K562 (cell line): ENCODE measurements around the gene CCDC54. TPM values are rescaled to one million over a fixed set of nuclear protein-coding genes. Genes with fewer than 3 reads are reported as not detected.

Experiments used
- CBX2 ChIP-seq: fragments of 200-600 bp; sonication (generic); IDR thresholded peaks from one replicate; pipeline ENCODE4 v1.6.1; 2012; ENCODE audit warnings: mild to moderate bottlenecking, low read length, inconsistent platforms; ENCODE audit not compliant: insufficient read depth, poor library complexity, severe bottlenecking
- ERF ChIP-seq: fragments of 450-650 bp; formaldehyde crosslinking; IDR thresholded peaks from 2 replicates; pipeline ENCODE4 v1.4.0; 2020; ENCODE audit warnings: mild to moderate bottlenecking, mixed read lengths
- HDAC3 ChIP-seq: fragments of 450-650 bp; IDR thresholded peaks from 2 replicates; pipeline ENCODE4 v1.6.1; 2018; ENCODE audit warnings: borderline replicate concordance, mild to moderate bottlenecking, moderate library complexity; ENCODE audit not compliant: partially characterized antibody
- HMG20A ChIP-seq: fragments of 450-650 bp; formaldehyde crosslinking; conservative IDR thresholded peaks from 2 replicates; pipeline ENCODE4 v1.4.0; 2020; ENCODE audit warnings: mild to moderate bottlenecking, mixed read lengths
- JUND ChIP-seq, 2 experiments: IDR thresholded peaks; 2 replicates in 1 of 2; 3 replicates in 1 of 2; pipeline ENCODE4 v1.6.1; 2011; ENCODE audit warnings: borderline replicate concordance in 2 of 2, low read depth in 2 of 2, low read length in 2 of 2, improper control_type of control experiment in 1 of 2, missing biosample characterization in 1 of 2, missing genetic modification characterization in 1 of 2, missing genetic modification reagents in 1 of 2
- KLF1 ChIP-seq: fragments of 450-650 bp; IDR thresholded peaks from 2 replicates; pipeline ENCODE4 v1.6.1; 2016; ENCODE audit warnings: missing genetic modification characterization, missing compliant biosample characterization
- MED1 ChIP-seq: sonication (generic); formaldehyde crosslinking; IDR thresholded peaks from 2 replicates; pipeline ENCODE4 v1.8.1; 2023; ENCODE audit warnings: missing genetic modification reagents, borderline replicate concordance
- MEF2A ChIP-seq: IDR thresholded peaks from 2 replicates; pipeline ENCODE4 v1.6.1; 2011; ENCODE audit warnings: low read depth, mild to moderate bottlenecking, low read length, moderate library complexity; ENCODE audit not compliant: control insufficient read depth
- PRMT5 ChIP-seq: sonication (generic); formaldehyde crosslinking; IDR thresholded peaks from 2 replicates; pipeline ENCODE4 v1.5.0; 2020; ENCODE audit warnings: missing genetic modification reagents
- RBM15 ChIP-seq: fragments of 200-400 bp; formaldehyde crosslinking; IDR thresholded peaks from 2 replicates; pipeline ENCODE4 v1.6.1; 2018; ENCODE audit warnings: mild to moderate bottlenecking, low read length, moderate library complexity; ENCODE audit not compliant: insufficient read depth
- ZNF699 ChIP-seq: fragments of 250-450 bp; sonication (Bioruptor Pico); IDR thresholded peaks from 2 replicates; pipeline ENCODE4 v1.8.0; 2021; ENCODE audit warnings: mild to moderate bottlenecking, moderate library complexity; ENCODE audit not compliant: insufficient replicate concordance
- polyA plus RNA-seq, 8 experiments: library from polyadenylated mRNA; depleted of rRNA in 4 of 8; stranded (reverse) in 5 of 8; unstranded in 3 of 8; fragments of >200 nt; fragmentation: Nextera tagmentation in 2 of 8; fragmentation: Illumina TruSeq in 1 of 8; extraction: Ambion mirVana in 2 of 8; extraction: Trizol in 1 of 8; gene quantifications; 2 replicates each; pipeline versions ENCODE4 v1.2.1 to v1.2.3, GENCODE V29; 2011 to 2014; ENCODE audit warnings: inconsistent platforms in 1 of 8, missing spikeins in 1 of 8
- total RNA-seq, 7 experiments: library from RNA; depleted of rRNA in 6 of 7; stranded (reverse); fragments of >200 nt in 6 of 7; fragmentation: Illumina TruSeq in 2 of 7; extraction: Trizol in 2 of 7; gene quantifications; 2 replicates each; pipeline versions ENCODE4 v1.2.1 to v1.2.3, GENCODE V29; 2011 to 2021; ENCODE audit warnings: low replicate concordance in 1 of 7
- TF ChIP-seq, protein P1 (sequence below), 2 experiments: IDR thresholded peaks; 2 replicates each; pipeline ENCODE4 v1.6.1; 2012; ENCODE audit warnings: improper control_type of control experiment in 2 of 2, low read depth in 2 of 2, low read length in 2 of 2, borderline replicate concordance in 1 of 2
- TF ChIP-seq, protein P2 (sequence below): fragments of 450-650 bp; formaldehyde crosslinking; IDR thresholded peaks from 2 replicates; pipeline ENCODE4 v1.4.0; 2020; ENCODE audit warnings: mild to moderate bottlenecking, mixed read lengths
- TF ChIP-seq, protein P3 (sequence below): fragments of 250-450 bp; sonication (Bioruptor Pico); IDR thresholded peaks from 2 replicates; pipeline ENCODE4 v1.6.1; 2021; ENCODE audit warnings: mild to moderate bottlenecking
- TF ChIP-seq, protein P4 (sequence below): fragments of 450-650 bp; IDR thresholded peaks from 2 replicates; pipeline ENCODE4 v1.6.1; 2017; ENCODE audit warnings: mild to moderate bottlenecking, moderate library complexity
- TF ChIP-seq, protein P5 (sequence below): sonication (generic); formaldehyde crosslinking; IDR thresholded peaks from 2 replicates; pipeline ENCODE4 v1.8.0; 2023; ENCODE audit warnings: missing genetic modification reagents, mild to moderate bottlenecking, borderline replicate concordance

Gene CCDC54
- total and polyA plus RNA-seq, 9 of the 15 experiments (the other 6 are each of a cell fraction or from before 2014, with no cell fraction given), result not detected

DNA sequence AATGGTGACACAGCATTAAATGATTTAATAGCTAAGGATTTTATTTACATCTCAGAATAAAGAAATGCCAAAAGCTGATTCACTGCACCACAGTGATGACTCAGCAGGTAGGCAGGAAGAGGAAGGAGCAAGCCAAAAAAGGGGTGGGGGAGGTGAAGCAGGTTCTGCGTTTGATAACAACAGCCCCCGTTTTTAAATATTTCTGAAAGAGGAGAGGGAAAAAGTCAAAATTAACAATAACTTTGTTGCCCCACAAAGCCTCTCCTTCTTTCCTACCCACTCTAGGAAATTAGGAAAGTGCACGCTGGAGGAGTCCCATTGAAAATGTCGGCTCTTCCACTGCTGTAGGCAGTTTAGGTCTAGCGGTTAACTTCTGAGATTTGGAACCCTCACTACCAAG is 9.9 kb upstream of the CCDC54 start (continued):
- TF ChIP-seq, protein P1, sequence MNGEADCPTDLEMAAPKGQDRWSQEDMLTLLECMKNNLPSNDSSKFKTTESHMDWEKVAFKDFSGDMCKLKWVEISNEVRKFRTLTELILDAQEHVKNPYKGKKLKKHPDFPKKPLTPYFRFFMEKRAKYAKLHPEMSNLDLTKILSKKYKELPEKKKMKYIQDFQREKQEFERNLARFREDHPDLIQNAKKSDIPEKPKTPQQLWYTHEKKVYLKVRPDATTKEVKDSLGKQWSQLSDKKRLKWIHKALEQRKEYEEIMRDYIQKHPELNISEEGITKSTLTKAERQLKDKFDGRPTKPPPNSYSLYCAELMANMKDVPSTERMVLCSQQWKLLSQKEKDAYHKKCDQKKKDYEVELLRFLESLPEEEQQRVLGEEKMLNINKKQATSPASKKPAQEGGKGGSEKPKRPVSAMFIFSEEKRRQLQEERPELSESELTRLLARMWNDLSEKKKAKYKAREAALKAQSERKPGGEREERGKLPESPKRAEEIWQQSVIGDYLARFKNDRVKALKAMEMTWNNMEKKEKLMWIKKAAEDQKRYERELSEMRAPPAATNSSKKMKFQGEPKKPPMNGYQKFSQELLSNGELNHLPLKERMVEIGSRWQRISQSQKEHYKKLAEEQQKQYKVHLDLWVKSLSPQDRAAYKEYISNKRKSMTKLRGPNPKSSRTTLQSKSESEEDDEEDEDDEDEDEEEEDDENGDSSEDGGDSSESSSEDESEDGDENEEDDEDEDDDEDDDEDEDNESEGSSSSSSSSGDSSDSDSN (IDR thresholded peaks at IDR 0.05; ENCODE audit: borderline replicate concordance in 1 of 2, low read depth in 2 of 2, low read length in 2 of 2), result no peak
- TF ChIP-seq ERF (no peak), MED1 (CRISPR knock-in tag) (no peak), PRMT5 (CRISPR knock-in tag) (no peak), CBX2 (no peak), MEF2A (no peak), HDAC3 (no peak), KLF1 (tag) (no peak), ZNF699 (CRISPR knock-in tag) (no peak), RBM15 (no peak), JUND (IDR thresholded peaks at IDR 0.05; ENCODE audit: borderline replicate concordance, low read depth, low read length) (peak; percentile 61), JUND (tag; IDR thresholded peaks at IDR 0.05; ENCODE audit: borderline replicate concordance, low read depth, low read length) (peak; percentile 80; the same call in 2 of the 3 replicates), HMG20A (CRISPR knock-in tag) (no peak)
- TF ChIP-seq, protein P2, sequence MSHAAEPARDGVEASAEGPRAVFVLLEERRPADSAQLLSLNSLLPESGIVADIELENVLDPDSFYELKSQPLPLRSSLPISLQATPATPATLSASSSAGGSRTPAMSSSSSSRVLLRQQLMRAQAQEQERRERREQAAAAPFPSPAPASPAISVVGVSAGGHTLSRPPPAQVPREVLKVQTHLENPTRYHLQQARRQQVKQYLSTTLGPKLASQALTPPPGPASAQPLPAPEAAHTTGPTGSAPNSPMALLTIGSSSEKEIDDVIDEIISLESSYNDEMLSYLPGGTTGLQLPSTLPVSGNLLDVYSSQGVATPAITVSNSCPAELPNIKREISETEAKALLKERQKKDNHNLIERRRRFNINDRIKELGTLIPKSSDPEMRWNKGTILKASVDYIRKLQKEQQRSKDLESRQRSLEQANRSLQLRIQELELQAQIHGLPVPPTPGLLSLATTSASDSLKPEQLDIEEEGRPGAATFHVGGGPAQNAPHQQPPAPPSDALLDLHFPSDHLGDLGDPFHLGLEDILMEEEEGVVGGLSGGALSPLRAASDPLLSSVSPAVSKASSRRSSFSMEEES (CRISPR knock-in tag), result no peak
- TF ChIP-seq, protein P3, sequence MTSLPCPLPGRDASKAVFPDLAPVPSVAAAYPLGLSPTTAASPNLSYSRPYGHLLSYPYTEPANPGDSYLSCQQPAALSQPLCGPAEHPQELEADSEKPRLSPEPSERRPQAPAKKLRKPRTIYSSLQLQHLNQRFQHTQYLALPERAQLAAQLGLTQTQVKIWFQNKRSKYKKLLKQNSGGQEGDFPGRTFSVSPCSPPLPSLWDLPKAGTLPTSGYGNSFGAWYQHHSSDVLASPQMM (CRISPR knock-in tag), result no peak
- TF ChIP-seq, protein P4, sequence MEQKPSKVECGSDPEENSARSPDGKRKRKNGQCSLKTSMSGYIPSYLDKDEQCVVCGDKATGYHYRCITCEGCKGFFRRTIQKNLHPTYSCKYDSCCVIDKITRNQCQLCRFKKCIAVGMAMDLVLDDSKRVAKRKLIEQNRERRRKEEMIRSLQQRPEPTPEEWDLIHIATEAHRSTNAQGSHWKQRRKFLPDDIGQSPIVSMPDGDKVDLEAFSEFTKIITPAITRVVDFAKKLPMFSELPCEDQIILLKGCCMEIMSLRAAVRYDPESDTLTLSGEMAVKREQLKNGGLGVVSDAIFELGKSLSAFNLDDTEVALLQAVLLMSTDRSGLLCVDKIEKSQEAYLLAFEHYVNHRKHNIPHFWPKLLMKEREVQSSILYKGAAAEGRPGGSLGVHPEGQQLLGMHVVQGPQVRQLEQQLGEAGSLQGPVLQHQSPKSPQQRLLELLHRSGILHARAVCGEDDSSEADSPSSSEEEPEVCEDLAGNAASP, result no peak
- TF ChIP-seq, protein P5, sequence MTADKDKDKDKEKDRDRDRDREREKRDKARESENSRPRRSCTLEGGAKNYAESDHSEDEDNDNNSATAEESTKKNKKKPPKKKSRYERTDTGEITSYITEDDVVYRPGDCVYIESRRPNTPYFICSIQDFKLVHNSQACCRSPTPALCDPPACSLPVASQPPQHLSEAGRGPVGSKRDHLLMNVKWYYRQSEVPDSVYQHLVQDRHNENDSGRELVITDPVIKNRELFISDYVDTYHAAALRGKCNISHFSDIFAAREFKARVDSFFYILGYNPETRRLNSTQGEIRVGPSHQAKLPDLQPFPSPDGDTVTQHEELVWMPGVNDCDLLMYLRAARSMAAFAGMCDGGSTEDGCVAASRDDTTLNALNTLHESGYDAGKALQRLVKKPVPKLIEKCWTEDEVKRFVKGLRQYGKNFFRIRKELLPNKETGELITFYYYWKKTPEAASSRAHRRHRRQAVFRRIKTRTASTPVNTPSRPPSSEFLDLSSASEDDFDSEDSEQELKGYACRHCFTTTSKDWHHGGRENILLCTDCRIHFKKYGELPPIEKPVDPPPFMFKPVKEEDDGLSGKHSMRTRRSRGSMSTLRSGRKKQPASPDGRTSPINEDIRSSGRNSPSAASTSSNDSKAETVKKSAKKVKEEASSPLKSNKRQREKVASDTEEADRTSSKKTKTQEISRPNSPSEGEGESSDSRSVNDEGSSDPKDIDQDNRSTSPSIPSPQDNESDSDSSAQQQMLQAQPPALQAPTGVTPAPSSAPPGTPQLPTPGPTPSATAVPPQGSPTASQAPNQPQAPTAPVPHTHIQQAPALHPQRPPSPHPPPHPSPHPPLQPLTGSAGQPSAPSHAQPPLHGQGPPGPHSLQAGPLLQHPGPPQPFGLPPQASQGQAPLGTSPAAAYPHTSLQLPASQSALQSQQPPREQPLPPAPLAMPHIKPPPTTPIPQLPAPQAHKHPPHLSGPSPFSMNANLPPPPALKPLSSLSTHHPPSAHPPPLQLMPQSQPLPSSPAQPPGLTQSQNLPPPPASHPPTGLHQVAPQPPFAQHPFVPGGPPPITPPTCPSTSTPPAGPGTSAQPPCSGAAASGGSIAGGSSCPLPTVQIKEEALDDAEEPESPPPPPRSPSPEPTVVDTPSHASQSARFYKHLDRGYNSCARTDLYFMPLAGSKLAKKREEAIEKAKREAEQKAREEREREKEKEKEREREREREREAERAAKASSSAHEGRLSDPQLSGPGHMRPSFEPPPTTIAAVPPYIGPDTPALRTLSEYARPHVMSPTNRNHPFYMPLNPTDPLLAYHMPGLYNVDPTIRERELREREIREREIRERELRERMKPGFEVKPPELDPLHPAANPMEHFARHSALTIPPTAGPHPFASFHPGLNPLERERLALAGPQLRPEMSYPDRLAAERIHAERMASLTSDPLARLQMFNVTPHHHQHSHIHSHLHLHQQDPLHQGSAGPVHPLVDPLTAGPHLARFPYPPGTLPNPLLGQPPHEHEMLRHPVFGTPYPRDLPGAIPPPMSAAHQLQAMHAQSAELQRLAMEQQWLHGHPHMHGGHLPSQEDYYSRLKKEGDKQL, result no peak
